ENCODE measurements around the gene CWF19L1. TPM values are rescaled to one million over a fixed set of nuclear protein-coding genes. Genes with fewer than 3 reads are reported as not detected.

The CWF19L1 gene
- total RNA-seq, 2 experiments from 2014 or later = 60.1 to 66.7 TPM

GRCh38 chr10:100182908-100183307 lies 84.5 kb downstream of the CWF19L1 start:
- Mint-ChIP-seq H3K4me3 (no peak overlapping the region), H3K27ac (no peak overlapping the region), H3K36me3 (ENCODE audit: low read depth) (peaks cover 71% of the 10 kb centered on the region), H3K4me1 (ENCODE audit: low read depth) (peaks cover 63% of the 10 kb centered on the region), H3K9me3 (no peaks in the 10 kb centered on the region), H3K27me3 (no peaks in the 10 kb centered on the region)
- intact Hi-C loops (cut with DNase I, micrococcal nuclease) = loop anchor here in 1 of 2 experiments (5.0 to 10.0 kb wide), 3 partner anchors 171 to 1738 kb away; partner anchors contain the start of gene HPS1
- Histone ChIP-seq H3K27me3 (ENCODE audit: control insufficient read depth in 1 of 2, insufficient read depth in 2 of 2, low read length in 2 of 2) (no peaks in the 10 kb centered on the region), H3K9me3 (ENCODE audit: control insufficient read depth in 1 of 2, insufficient read depth in 1 of 2, low read length in 2 of 2) (no peaks in the 10 kb centered on the region), H3K4me1 (ENCODE audit: insufficient read depth, low read length) (peaks cover 22% of the 10 kb centered on the region), H3K36me3 (ENCODE audit: insufficient read depth, low read length) (peaks cover 13% of the 10 kb centered on the region), H3K27ac (ENCODE audit: low read depth in 1 of 2, low read length in 2 of 2) (no peak overlapping the region), H3K4me3 (ENCODE audit: low read length) (no peak overlapping the region)
- ATAC-seq (ENCODE audit: poor library complexity) (no peak), DNase-seq (no peak)
- no peak for TF ChIP-seq CTCF (IDR thresholded peaks at IDR 0.05)
- POLR2A ChIA-PET = no interaction called here
- CTCF ChIA-PET = no interaction called here

Other genes starting within 250 kb of the CWF19L1 start
- not detected for gene CPN1, start 185.8 kb downstream of the CWF19L1 start, total RNA-seq
- gene ERLIN1, start 81.6 kb downstream of the CWF19L1 start, total RNA-seq = 1 to 10 TPM; 1.5 to 2.9 TPM
- gene CHUK, start 38.0 kb downstream of the CWF19L1 start, total RNA-seq = 10 to 100 TPM in 1 of 2 experiments, 1 to 10 TPM in 1; 9.7 to 13.6 TPM
- 10 to 100 TPM; 49.4 to 55.9 TPM for gene BLOC1S2, start 19.0 kb upstream of the CWF19L1 start, total RNA-seq
- gene PKD2L1, start 62.6 kb upstream of the CWF19L1 start, total RNA-seq = not detected
- gene SCD, start 79.6 kb upstream of the CWF19L1 start, total RNA-seq = 1 to 10 TPM; 1.7 TPM
- not detected for gene WNT8B, start 195.4 kb upstream of the CWF19L1 start, total RNA-seq